ENCODE results near the gene MACROD1.

DNA sequence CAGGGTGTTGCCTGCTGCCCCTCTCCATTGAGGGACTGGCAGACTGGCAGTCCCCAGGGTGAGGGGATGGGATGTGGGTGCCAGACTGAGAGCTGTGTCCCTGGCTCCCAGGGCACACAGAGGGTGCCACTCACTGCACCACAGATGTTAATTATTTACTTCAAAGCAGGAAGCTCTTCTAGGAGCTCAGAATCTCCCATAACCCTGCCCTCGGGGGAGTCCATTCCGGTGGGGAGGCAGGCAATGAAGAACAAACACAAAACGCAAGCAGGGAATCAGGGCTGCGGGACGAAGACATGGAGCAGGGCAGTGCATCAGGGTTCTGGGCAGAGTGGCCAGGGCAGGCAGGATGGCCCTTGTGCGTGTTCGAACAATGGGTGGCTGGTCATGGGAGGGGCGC, 154.5 kb downstream of the MACROD1 start:
- TF ChIP-seq, protein P1, sequence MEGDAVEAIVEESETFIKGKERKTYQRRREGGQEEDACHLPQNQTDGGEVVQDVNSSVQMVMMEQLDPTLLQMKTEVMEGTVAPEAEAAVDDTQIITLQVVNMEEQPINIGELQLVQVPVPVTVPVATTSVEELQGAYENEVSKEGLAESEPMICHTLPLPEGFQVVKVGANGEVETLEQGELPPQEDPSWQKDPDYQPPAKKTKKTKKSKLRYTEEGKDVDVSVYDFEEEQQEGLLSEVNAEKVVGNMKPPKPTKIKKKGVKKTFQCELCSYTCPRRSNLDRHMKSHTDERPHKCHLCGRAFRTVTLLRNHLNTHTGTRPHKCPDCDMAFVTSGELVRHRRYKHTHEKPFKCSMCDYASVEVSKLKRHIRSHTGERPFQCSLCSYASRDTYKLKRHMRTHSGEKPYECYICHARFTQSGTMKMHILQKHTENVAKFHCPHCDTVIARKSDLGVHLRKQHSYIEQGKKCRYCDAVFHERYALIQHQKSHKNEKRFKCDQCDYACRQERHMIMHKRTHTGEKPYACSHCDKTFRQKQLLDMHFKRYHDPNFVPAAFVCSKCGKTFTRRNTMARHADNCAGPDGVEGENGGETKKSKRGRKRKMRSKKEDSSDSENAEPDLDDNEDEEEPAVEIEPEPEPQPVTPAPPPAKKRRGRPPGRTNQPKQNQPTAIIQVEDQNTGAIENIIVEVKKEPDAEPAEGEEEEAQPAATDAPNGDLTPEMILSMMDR (IDR thresholded peaks at IDR 0.05): no peak
- TF ChIP-seq POLR2A (IDR thresholded peaks at IDR 0.05) (no peak), POLR2AphosphoS5 (IDR thresholded peaks at IDR 0.05; ENCODE audit: insufficient read depth in 1 of 2, low read depth in 1 of 2) (no peak)
